ENCODE results near the gene KCNQ1OT1.

The KCNQ1OT1 gene

GRCh38 chr11:2685566-2686359 lies 14.0 kb downstream of the KCNQ1OT1 start:
- DNase-seq: no peak

DNA sequence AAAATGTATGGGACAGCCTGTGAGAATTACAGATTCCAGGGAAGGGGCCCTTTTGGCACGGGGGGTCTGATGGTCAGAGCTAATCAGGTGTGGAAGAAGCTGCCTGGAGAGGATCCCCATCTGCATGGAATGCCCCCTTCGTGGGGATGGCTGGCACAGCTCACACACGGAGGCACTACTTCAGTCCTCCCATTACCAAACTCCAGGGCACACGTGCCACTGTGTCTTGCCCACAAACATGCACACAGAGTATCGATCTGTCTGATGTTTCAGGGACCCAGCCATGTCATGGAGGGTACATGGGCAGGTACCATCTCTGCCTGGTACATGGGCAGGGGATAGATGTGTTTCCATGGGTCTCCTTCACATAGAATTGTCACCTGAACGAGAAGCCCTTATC lies 14.7 kb downstream of the KCNQ1OT1 start:
- no peak for DNase-seq

DNA sequence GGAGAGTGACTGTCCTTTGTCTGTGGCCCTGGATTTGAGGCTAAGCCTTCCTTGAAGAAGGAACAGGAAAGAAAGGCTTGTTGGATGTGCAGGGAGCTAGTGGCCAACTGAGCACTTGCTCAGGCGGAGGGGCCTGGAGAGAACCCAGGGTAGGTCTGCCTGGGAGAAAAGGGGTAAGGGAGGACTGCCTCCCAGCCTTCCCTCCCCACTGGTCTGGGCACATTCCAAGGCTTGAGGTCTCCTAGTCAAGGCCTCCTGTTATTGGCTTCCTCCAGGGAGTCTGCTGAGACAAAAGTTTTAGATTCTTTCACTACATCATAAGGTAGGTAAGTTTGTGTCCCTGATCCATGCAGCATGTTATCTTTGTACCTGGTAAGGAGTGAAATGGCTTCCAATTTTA lies 15.2 kb downstream of the KCNQ1OT1 start:
- no peak for DNase-seq

DNA sequence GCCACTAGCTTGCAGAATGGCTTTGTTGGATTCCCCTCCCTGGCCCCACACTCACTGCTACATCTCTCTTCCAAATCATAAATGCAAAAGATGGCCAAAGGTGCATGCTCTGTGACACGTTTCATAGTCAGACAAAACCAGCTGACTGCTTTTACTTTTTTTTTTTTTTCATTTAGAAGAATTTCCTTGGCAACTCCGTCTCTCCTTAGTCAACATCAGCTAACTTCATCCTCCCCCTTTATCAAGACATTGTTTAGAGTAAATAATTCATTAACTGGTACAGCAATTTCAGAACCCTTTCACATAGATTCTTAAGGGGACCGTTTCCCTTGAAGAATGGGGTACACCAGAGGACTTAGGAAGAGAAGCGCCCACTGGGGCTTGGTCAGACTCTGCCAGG lies 16.0 kb downstream of the KCNQ1OT1 start:
- DNase-seq: no peak

GRCh38 chr11:2681408-2682145 lies 18.2 kb downstream of the KCNQ1OT1 start:
- no peak for DNase-seq

- no peak for DNase-seq
Observed at GRCh38 chr11:2679011-2679676, 20.6 kb downstream of the KCNQ1OT1 start.

DNA sequence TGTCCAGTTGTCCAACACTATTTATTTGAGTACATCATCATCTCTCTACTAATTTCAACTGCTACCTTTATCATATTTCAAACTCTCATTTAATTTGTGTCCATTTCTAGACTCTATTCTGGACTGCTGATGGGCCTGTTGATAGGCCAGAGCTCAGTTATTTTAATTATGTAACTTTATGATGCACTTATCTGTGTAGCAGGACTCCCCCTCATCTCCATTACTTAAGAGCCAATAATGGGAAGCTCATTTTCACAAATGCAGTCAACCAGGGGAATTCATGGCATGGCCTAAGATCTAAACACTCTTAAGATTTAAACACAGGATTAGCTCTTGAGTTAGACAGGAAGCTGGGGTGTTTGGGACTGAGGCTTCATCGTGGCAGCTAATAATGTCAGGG lies 21.4 kb downstream of the KCNQ1OT1 start:
- DNase-seq: no peak

DNA sequence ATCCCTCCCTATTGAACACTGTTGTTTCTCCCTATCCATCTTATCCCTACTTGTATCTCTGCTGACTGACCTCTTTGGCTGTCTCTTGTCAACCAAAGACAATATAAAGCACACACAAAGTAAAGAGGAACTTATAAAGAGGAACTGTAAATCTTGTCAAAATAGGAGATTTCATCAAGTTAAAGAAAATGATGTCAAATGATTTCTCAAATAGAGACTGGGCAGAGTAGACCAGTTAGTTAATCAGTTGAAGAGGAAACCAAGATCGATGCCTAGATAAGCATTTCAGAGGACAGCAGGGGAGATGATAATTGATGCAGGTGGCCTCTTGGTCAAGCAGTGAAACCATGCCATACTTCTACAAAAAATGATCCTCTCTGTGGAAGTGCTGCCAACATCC lies 22.7 kb downstream of the KCNQ1OT1 start:
- no peak for DNase-seq

DNA sequence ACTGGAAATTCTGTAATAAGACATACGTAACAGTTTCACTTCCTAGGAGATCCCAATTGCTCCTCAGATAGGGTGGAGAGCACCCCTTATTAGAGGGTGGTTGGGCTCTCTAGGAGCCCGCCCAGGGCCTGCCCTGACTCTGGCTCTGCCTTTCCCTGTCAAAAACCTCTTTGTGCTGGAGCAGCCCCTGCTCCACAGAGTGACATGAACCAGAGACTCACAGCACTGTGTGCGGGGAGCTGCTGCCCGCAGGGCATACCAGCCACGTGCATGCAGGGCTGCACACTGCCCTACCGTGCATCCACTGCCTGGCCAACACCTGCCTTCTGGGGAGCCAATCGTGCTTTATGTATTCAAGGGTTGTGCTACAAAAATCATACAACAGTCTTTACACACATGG lies 24.3 kb downstream of the KCNQ1OT1 start:
- no peak for DNase-seq

GRCh38 chr11:2674658-2675131 lies 25.1 kb downstream of the KCNQ1OT1 start:
- peak; percentile 7 for DNase-seq

GRCh38 chr11:2673871-2674471 lies 25.8 kb downstream of the KCNQ1OT1 start:
- DNase-seq: peak; percentile 10

DNA sequence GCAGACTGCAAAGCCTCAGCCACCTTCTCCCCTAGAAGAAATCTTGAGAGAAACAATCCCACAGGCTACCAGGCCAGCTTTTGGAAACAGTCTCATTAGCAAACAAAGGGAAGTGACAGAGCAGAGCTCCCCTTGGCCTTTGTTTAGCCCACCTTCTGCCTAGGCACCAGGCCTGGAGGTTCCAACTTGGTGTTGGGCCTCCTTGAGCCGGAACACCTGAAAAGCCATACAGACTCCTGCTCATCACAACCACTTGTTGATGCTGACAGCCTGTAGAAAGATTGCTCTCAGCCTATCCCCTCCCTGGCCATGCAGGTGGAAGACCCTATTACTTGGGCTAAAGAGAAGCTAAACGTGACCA lies 26.6 kb downstream of the KCNQ1OT1 start:
- DNase-seq: peak; percentile 17

DNA sequence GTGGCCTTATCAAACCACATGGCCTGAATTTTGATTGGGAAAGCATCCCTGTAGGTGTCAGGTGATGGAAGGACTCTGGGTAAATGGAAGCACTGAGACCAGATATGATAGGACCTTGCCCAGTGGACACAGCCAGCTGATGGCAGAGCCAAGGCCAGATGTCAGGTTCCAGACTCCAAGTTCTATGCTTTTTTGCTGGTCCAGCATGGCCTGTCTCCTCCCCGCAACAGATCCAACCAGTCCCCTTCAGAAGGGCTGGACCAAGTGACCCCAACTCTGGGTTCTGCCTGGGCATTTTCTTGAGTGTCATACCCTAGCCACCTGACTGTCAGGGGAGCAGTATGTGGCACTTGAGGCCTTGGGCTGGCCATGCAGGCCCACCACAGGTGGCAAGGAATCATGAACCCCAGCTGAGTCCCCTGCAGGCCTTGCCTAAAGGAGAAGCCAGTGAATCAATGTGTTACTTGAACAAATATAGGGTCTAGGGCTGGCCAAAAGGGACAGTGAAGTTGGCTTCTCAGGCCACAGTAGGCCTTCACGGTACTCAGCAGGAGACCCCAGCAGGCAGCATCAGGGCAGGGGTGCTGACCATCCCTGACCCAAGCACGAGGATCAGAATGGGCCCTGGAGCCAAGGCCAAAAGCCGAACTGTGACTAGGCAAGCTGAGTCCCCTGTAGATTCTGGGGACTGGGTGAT lies 27.1 kb downstream of the KCNQ1OT1 start:
- peak; percentile 9 for DNase-seq

DNA sequence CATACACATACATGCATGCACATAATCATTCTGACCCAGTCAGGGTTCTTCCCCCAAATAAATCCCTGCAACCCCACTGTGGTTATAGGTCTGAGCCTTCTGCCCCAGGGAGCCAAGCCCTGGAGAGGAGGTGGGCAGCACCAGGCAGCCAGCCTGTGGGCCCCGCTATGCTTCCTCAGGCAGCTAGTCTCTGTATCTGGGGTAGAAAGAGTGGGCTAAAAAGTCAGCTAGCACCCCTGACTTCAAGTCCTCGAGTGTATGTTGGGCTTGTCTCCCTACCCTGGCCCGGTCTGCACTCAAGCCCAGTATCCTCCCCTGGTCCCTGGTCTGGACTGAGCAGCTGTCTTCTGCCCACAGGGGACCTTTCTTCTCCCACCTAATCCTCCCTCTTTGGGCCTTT lies 28.0 kb downstream of the KCNQ1OT1 start:
- peak; percentile 6 for DNase-seq

- peak; percentile 5 for DNase-seq
Observed at GRCh38 chr11:2670541-2671100, 29.2 kb downstream of the KCNQ1OT1 start.

GRCh38 chr11:2669634-2670469 lies 29.9 kb downstream of the KCNQ1OT1 start:
- peak; percentile 13 for DNase-seq

DNA sequence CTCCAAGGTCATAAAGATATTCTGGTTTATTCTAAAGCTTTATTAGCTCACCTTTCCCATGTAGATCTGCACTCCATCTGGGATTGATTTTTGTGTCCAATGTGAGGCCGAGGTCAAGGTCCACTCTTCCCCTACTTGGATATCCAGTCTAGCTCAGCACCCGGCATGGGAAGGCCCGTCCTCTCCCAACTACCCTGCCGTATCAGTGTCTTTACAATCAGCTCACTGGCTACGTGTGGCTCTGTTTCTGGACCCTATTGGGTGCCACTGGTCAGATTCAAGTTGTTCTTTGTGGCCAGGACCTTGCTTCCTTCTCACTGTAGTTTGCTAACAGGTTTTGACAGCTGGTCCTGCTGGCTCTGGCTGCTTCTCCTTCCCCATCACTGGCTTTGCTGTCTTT lies 30.9 kb downstream of the KCNQ1OT1 start:
- DNase-seq: peak; percentile 7

DNA sequence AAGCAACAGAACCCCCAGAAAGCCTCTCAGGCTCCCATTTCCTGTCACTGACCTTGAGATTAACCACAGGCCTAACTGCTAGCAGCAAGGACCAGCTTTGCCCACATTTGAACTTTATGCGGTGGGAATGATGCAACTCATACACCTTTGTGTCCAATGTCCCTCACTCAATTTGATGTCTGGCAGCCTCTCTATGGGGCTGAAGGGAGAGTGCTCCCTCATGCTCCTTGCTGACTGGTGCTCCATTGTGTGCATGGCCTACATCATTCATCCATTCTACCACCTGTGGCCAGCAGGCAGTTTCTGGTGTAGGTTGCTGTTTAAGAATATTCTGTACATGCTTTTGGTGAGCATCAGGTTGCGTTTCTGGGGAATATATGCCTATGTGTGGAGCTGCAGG lies 31.9 kb downstream of the KCNQ1OT1 start:
- DNase-seq: peak; percentile 9

DNA sequence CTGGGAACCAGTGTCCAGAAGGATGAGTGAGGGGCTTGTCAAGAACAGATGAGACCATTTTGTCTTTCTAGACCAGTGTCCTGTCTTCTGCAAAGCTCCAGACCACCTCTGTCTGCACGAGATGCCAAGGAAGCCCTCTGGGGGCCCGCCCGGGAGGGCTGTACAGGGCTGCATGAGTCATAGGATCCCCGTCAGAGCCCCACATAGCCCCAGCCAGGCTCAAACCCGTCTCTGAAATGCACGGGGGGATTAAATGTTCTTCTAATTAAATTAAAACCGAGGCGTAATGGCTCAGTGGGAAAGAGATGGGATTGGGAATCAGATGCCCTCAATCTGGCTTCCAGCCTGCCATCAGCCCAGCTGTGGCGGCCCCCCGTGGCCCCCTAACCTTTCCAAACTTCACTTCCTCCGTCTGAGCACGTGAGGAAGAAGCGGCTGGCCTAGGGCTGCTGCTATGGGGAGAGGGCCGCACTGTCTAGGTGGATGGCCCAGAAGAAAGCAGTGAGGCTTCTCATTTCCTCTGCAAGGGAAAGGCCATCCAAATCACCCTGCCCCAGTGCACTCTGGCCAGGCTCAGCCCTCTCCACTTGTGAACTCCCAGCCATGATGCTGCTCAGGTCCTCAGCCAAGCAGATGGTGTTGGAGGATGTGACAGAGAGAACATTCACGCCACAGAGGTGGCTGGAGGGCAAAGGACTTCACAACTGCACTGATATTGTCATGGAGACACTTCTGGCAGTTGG lies 32.8 kb downstream of the KCNQ1OT1 start:
- DNase-seq: peak; percentile 17

GRCh38 chr11:2666401-2666741 lies 33.4 kb downstream of the KCNQ1OT1 start:
- DNase-seq: peak; percentile 1
